HepG2 (cell line): Measurements from ENCODE around the gene HNRNPA1. TPM values are rescaled to one million over a fixed set of nuclear protein-coding genes. Genes with fewer than 3 reads are reported as not detected.
A peak's percentile ranks its signal among the peaks of the same experiment; 100 is the strongest.

Source experiments
- CCAR2 ChIP-seq: fragments of 200-400 bp; formaldehyde crosslinking; optimal IDR thresholded peaks from 2 replicates; pipeline ENCODE3; 2018; ENCODE audit warnings: low read depth, mild to moderate bottlenecking, low read length, moderate library complexity
- DR1 ChIP-seq: sonication (generic); formaldehyde crosslinking; IDR thresholded peaks from 2 replicates; pipeline ENCODE4 v1.8.0; 2021; ENCODE audit warnings: mild to moderate bottlenecking, missing genetic modification reagents, inconsistent platforms
- FOXA3 ChIP-seq: IDR thresholded peaks from 2 replicates; pipeline ENCODE4 v1.6.1; 2016; ENCODE audit warnings: missing genetic modification reagents, missing compliant biosample characterization
- FOXP4 ChIP-seq: sonication (generic); formaldehyde crosslinking; IDR thresholded peaks from 2 replicates; pipeline ENCODE4 v1.4.0; 2020; ENCODE audit warnings: missing genetic modification reagents
- KLF11 ChIP-seq: IDR thresholded peaks from 2 replicates; pipeline ENCODE4 v1.6.1; 2016; ENCODE audit warnings: missing compliant biosample characterization
- MED1 ChIP-seq: sonication (generic); formaldehyde crosslinking; IDR thresholded peaks from 2 replicates; pipeline ENCODE4 v1.4.0; 2020; ENCODE audit warnings: missing genetic modification reagents
- NCOA2 ChIP-seq: sonication (generic); formaldehyde crosslinking; IDR thresholded peaks from 2 replicates; pipeline ENCODE4 v1.8.0; 2022; ENCODE audit warnings: inconsistent platforms
- TCF7 ChIP-seq: sonication (generic); IDR thresholded peaks from 2 replicates; pipeline ENCODE4 v1.6.1; 2016; ENCODE audit warnings: antibody characterized with exemption, low read depth
- TGIF2 ChIP-seq: IDR thresholded peaks from 2 replicates; pipeline ENCODE4 v1.6.1; 2016; ENCODE audit warnings: control low read depth, missing compliant biosample characterization
- XRCC5 ChIP-seq: fragments of 200-400 bp; formaldehyde crosslinking; optimal IDR thresholded peaks from 2 replicates; pipeline ENCODE3; 2017; ENCODE audit warnings: mild to moderate bottlenecking, low read length
- YEATS4 ChIP-seq: sonication (generic); formaldehyde crosslinking; IDR thresholded peaks from 2 replicates; pipeline ENCODE4 v1.4.0; 2020; ENCODE audit warnings: missing genetic modification reagents, borderline replicate concordance
- ZBTB3 ChIP-seq: sonication (generic); formaldehyde crosslinking; IDR thresholded peaks from 2 replicates; pipeline ENCODE4 v1.4.0; 2020; ENCODE audit warnings: low read depth, mild to moderate bottlenecking, moderate library complexity, missing genetic modification reagents, borderline replicate concordance
- ZNF333 ChIP-seq: sonication (generic); formaldehyde crosslinking; IDR thresholded peaks from 2 replicates; pipeline ENCODE4 v1.4.0; 2020; ENCODE audit warnings: mild to moderate bottlenecking, missing genetic modification reagents, borderline replicate concordance
- ZNF446 ChIP-seq: sonication (generic); formaldehyde crosslinking; IDR thresholded peaks from 2 replicates; pipeline ENCODE4 v1.5.0; 2020; ENCODE audit warnings: mild to moderate bottlenecking, missing genetic modification reagents
- ZNF740 ChIP-seq: sonication (generic); formaldehyde crosslinking; IDR thresholded peaks from 2 replicates; pipeline ENCODE4 v1.4.0; 2020; ENCODE audit warnings: missing genetic modification reagents
- ZNF768 ChIP-seq: sonication (generic); formaldehyde crosslinking; IDR thresholded peaks from 2 replicates; pipeline ENCODE4 v1.4.0; 2020; ENCODE audit warnings: missing genetic modification reagents
- ZNF782 ChIP-seq: sonication (generic); formaldehyde crosslinking; IDR thresholded peaks from 2 replicates; pipeline ENCODE4 v1.4.0; 2020; ENCODE audit warnings: missing genetic modification reagents, mild to moderate bottlenecking, borderline replicate concordance
- ZZZ3 ChIP-seq: sonication (generic); formaldehyde crosslinking; IDR thresholded peaks from 2 replicates; pipeline ENCODE4 v1.4.0; 2020; ENCODE audit warnings: missing genetic modification reagents, mild to moderate bottlenecking, borderline replicate concordance
- polyA plus RNA-seq, 8 experiments: library from polyadenylated mRNA; depleted of rRNA in 3 of 8; stranded (reverse) in 7 of 8; unstranded in 1 of 8; fragments of >200 nt; fragmentation: Illumina TruSeq in 4 of 8; extraction: Trizol in 4 of 8; gene quantifications; 2 replicates each; pipeline versions ENCODE4 v1.2.1 to v1.2.3, GENCODE V29; 2011 to 2016; ENCODE audit warnings: low read depth in 4 of 8, missing spikeins in 1 of 8, mixed read lengths in 1 of 8; ENCODE audit not compliant: insufficient read depth in 1 of 8
- total RNA-seq, 5 experiments: library from RNA; depleted of rRNA; stranded (reverse); fragments of >200 nt; fragmentation: Illumina TruSeq; extraction: Trizol; gene quantifications; 2 replicates each; pipeline ENCODE4 v1.2.3, GENCODE V29; 2016; ENCODE audit warnings: low read depth in 1 of 5
- TF ChIP-seq, protein P1 (sequence below): sonication (generic); formaldehyde crosslinking; IDR thresholded peaks from 2 replicates; pipeline ENCODE4 v1.5.0; 2020; ENCODE audit warnings: missing genetic modification reagents
- TF ChIP-seq, protein P2 (sequence below): sonication (generic); formaldehyde crosslinking; IDR thresholded peaks from 2 replicates; pipeline ENCODE4 v1.5.1; 2020; ENCODE audit warnings: mild to moderate bottlenecking, missing genetic modification reagents, moderate library complexity
- TF ChIP-seq, protein P3 (sequence below): sonication (generic); formaldehyde crosslinking; IDR thresholded peaks from 2 replicates; pipeline ENCODE4 v1.5.0; 2020; ENCODE audit warnings: mild to moderate bottlenecking, missing genetic modification reagents, borderline replicate concordance

Gene HNRNPA1
- total and polyA plus RNA-seq, 2 of the 13 experiments (the other 11 are each of a cell fraction or from before 2014, with no cell fraction given) = 535 to 1,820 TPM

DNA sequence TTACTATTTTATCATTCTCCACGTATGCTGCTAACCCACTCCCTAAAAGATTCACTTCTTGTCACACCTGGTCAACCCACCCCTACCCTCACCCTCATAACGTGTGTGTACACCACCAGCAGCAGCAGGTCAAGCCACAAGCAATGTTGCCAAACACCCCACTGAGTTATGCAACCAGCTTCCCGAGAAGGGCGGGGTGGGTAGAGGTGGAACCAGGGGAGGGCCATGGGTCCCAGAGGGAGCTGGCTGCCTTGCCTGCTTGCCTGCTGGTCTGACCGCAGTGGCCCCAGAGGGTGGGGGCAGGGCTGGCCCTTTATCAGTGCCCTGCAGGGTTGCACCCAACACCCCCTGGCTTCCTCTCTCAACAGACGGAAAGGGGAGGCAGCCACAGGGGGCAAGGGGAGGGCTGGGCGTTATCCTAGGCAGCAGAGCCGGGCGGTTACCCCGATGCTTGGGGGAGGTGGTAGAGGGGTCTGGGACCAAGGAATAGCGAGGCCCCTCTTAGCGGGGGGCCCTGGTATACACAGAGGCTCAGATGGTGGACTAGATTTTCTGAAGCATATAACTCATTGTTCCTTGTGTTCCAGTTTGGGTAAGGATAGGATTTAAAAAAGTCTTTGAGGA is 23.8 kb downstream of the HNRNPA1 start (continued):
- TF ChIP-seq ZNF740 (CRISPR knock-in tag) (0 out of 2 replicates have a peak, but pooled peaks have one; percentile 55), MED1 (peak; percentile 43; the same call in 1 of the 2 replicates), XRCC5 (peak; percentile 79), ZZZ3 (CRISPR knock-in tag) (no peak), CCAR2 (no peak), KLF11 (no peak; the same call in 1 of the 2 replicates), ZNF768 (peak; percentile 56; the same call in 1 of the 2 replicates), FOXP4 (peak; percentile 69), NCOA2 (peak; percentile 71), ZNF782 (no peak), YEATS4 (peak; percentile 36; the same call in 1 of the 2 replicates), FOXA3 (CRISPR knock-in tag) (peak; percentile 79), TGIF2 (CRISPR knock-in tag) (0 out of 2 replicates have a peak, but pooled peaks have one; percentile 15), TCF7 (0 out of 2 replicates have a peak, but pooled peaks have one; percentile 48), ZNF333 (CRISPR knock-in tag) (no peak), ZBTB3 (CRISPR knock-in tag) (no peak), ZNF446 (CRISPR knock-in tag) (no peak), DR1 (CRISPR knock-in tag) (no peak)
- TF ChIP-seq, protein P1, sequence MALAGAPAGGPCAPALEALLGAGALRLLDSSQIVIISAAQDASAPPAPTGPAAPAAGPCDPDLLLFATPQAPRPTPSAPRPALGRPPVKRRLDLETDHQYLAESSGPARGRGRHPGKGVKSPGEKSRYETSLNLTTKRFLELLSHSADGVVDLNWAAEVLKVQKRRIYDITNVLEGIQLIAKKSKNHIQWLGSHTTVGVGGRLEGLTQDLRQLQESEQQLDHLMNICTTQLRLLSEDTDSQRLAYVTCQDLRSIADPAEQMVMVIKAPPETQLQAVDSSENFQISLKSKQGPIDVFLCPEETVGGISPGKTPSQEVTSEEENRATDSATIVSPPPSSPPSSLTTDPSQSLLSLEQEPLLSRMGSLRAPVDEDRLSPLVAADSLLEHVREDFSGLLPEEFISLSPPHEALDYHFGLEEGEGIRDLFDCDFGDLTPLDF (CRISPR knock-in tag) = no peak
- TF ChIP-seq, protein P2, sequence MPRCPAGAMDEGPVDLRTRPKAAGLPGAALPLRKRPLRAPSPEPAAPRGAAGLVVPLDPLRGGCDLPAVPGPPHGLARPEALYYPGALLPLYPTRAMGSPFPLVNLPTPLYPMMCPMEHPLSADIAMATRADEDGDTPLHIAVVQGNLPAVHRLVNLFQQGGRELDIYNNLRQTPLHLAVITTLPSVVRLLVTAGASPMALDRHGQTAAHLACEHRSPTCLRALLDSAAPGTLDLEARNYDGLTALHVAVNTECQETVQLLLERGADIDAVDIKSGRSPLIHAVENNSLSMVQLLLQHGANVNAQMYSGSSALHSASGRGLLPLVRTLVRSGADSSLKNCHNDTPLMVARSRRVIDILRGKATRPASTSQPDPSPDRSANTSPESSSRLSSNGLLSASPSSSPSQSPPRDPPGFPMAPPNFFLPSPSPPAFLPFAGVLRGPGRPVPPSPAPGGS (CRISPR knock-in tag) = no peak
- TF ChIP-seq, protein P3, sequence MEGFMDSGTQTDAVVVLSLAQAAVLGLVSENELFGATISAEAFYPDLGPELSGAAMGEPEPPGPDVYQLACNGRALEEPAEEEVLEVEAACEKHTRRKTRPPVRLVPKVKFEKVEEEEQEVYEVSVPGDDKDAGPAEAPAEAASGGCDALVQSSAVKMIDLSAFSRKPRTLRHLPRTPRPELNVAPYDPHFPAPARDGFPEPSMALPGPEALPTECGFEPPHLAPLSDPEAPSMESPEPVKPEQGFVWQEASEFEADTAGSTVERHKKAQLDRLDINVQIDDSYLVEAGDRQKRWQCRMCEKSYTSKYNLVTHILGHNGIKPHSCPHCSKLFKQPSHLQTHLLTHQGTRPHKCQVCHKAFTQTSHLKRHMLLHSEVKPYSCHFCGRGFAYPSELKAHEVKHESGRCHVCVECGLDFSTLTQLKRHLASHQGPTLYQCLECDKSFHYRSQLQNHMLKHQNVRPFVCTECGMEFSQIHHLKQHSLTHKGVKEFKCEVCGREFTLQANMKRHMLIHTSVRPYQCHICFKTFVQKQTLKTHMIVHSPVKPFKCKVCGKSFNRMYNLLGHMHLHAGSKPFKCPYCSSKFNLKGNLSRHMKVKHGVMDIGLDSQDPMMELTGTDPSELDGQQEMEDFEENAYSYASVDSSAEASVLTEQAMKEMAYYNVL (CRISPR knock-in tag) = 0 out of 2 replicates have a peak, but pooled peaks have one; percentile 42
